H1 (cell line): Measurements from ENCODE around the gene ARHGAP12. TPM values are rescaled to one million over a fixed set of nuclear protein-coding genes. Genes with fewer than 3 reads are reported as not detected.

Source experiments
- CTCF ChIA-PET: fragments of 300-600 bp; sonication (Branson Sonifier 250); formaldehyde crosslinking; loops from one replicate; lab custom pipeline; 2021; ENCODE audit not compliant: partially characterized antibody; lab: Charles Lee
- POLR2A ChIA-PET: fragments of 300-600 bp; sonication (Branson Sonifier 250); formaldehyde crosslinking; loops from one replicate; lab custom pipeline; 2021; ENCODE audit warnings: inconsistent platforms; ENCODE audit not compliant: partially characterized antibody; lab: Charles Lee
- DNase-seq, 2 experiments: peaks; one replicate each; pipeline versions ENCODE4 v3.0.0 to v3.0.0-alpha.2; 2010 to 2022; ENCODE audit warnings: low spot score in 2 of 2, low read depth in 1 of 2, mixed read lengths in 1 of 2
- FAIRE-seq: peaks from 2 replicates; lab custom pipeline; 2011; peaks lifted over from hg19 to GRCh38; lab: Jason Lieb, UNC
- H2AFZ ChIP-seq: 2 replicates; pipeline ENCODE4 v1.8.1; 2012; ENCODE audit warnings: low read length, inconsistent platforms
- H2AK5ac ChIP-seq: 2 replicates; pipeline ENCODE4 v1.6.1; 2013; ENCODE audit warnings: low read depth, low read length
- H2BK120ac ChIP-seq: replicated peaks from 2 replicates; pipeline ENCODE3; 2013; ENCODE audit warnings: low read depth, low read length, inconsistent platforms
- H2BK12ac ChIP-seq: 2 replicates; pipeline ENCODE4 v1.6.1; 2013; ENCODE audit warnings: low read depth, low read length
- H2BK15ac ChIP-seq: 2 replicates; pipeline ENCODE4 v1.6.1; 2013; ENCODE audit warnings: low read length
- H2BK20ac ChIP-seq: 2 replicates; pipeline ENCODE4 v1.6.1; 2013; ENCODE audit warnings: low read length
- H2BK5ac ChIP-seq: 2 replicates; pipeline ENCODE4 v1.6.1; 2013; ENCODE audit warnings: low read depth, low read length
- H3K14ac ChIP-seq: 2 replicates; pipeline ENCODE4 v1.6.1; 2013; ENCODE audit warnings: inconsistent platforms; ENCODE audit not compliant: insufficient read length
- H3K18ac ChIP-seq: 2 replicates; pipeline ENCODE4 v1.6.1; 2013; ENCODE audit warnings: low read length; ENCODE audit errors: extremely low read depth
- H3K23ac ChIP-seq: 2 replicates; pipeline ENCODE4 v1.6.1; 2013; ENCODE audit warnings: inconsistent platforms; ENCODE audit not compliant: insufficient read length
- H3K23me2 ChIP-seq: 2 replicates; pipeline ENCODE4 v1.6.1; 2013; ENCODE audit warnings: low read depth, low read length
- H3K27ac ChIP-seq: 2 replicates; pipeline ENCODE4 v1.6.1; 2011; ENCODE audit warnings: low read depth, low read length, inconsistent platforms
- H3K27me3 ChIP-seq, 4 experiments: replicated peaks in 1 of 4; 1 replicate in 1 of 4; 2 replicates in 3 of 4; pipeline versions ENCODE4 v1.6.1 to v1.8.1; 2011 to 2013; ENCODE audit warnings: low read length in 3 of 4, mild to moderate bottlenecking in 3 of 4, inconsistent platforms in 2 of 4, mixed read lengths in 2 of 4, moderate library complexity in 1 of 4; ENCODE audit not compliant: control insufficient read depth in 3 of 4, insufficient read depth in 3 of 4; ENCODE audit errors: extremely low read depth in 1 of 4
- H3K36me3 ChIP-seq, 4 experiments: 2 replicates each; pipeline versions ENCODE4 v1.6.1 to v1.8.1; 2011 to 2013; ENCODE audit warnings: mild to moderate bottlenecking in 4 of 4, low read length in 3 of 4, moderate library complexity in 2 of 4, control low read depth in 1 of 4, inconsistent platforms in 1 of 4; ENCODE audit not compliant: insufficient read depth in 4 of 4, control insufficient read depth in 2 of 4
- H3K4ac ChIP-seq: replicated peaks from 2 replicates; pipeline ENCODE3; 2013; ENCODE audit warnings: low read length, low read depth, mixed read lengths, inconsistent platforms; ENCODE audit not compliant: insufficient read length
- H3K4me1 ChIP-seq, 4 experiments: replicated peaks in 1 of 4; 1 replicate in 1 of 4; 2 replicates in 3 of 4; pipeline versions ENCODE4 v1.6.1 to v1.8.1; 2011 to 2013; ENCODE audit warnings: low read length in 3 of 4, inconsistent platforms in 2 of 4, mixed read lengths in 1 of 4; ENCODE audit not compliant: insufficient read depth in 4 of 4, control insufficient read depth in 3 of 4
- H3K4me2 ChIP-seq, 2 experiments: 2 replicates each; pipeline versions ENCODE4 v1.6.1 to v1.8.1; 2011 to 2013; ENCODE audit warnings: low read depth in 2 of 2, low read length in 2 of 2, control low read depth in 1 of 2, inconsistent platforms in 1 of 2, mild to moderate bottlenecking in 1 of 2; ENCODE audit not compliant: insufficient read depth in 1 of 2
- H3K4me3 ChIP-seq, 4 experiments: fragments of 200-600, 300-600 bp in 1 of 4; sonication (generic), shearing (Covaris generic), sonication (Bioruptor Twin) in 1 of 4; 2 replicates each; pipeline versions ENCODE4 v1.5.1 to v1.8.1; 2011 to 2016; ENCODE audit warnings: low read length in 4 of 4, low read depth in 3 of 4, control low read depth in 2 of 4, inconsistent platforms in 2 of 4, mild to moderate bottlenecking in 2 of 4, mixed read lengths in 1 of 4, moderate library complexity in 1 of 4; ENCODE audit not compliant: insufficient read depth in 2 of 4; ENCODE audit errors: extremely low read depth in 1 of 4
- H3K56ac ChIP-seq: replicated peaks from 2 replicates; pipeline ENCODE3; 2013; ENCODE audit warnings: low read depth, mild to moderate bottlenecking, mixed read lengths, low read length, inconsistent platforms; ENCODE audit not compliant: insufficient read length
- H3K79me1 ChIP-seq: 2 replicates; pipeline ENCODE4 v1.6.1; 2013; ENCODE audit warnings: low read depth, low read length, control low read depth
- H3K79me2 ChIP-seq, 2 experiments: 2 replicates each; pipeline versions ENCODE4 v1.6.1 to v1.8.1; 2012 to 2013; ENCODE audit warnings: low read length in 2 of 2, mild to moderate bottlenecking in 2 of 2, inconsistent platforms in 1 of 2; ENCODE audit not compliant: insufficient read depth in 2 of 2, control insufficient read depth in 1 of 2
- H3K9ac ChIP-seq, 4 experiments: replicated peaks in 1 of 4; 1 replicate in 1 of 4; 2 replicates in 3 of 4; pipeline versions ENCODE4 v1.6.1 to v1.8.1; 2011 to 2013; ENCODE audit warnings: low read depth in 3 of 4, low read length in 3 of 4, control low read depth in 2 of 4, mild to moderate bottlenecking in 2 of 4, moderate library complexity in 2 of 4, inconsistent platforms in 1 of 4; ENCODE audit errors: extremely low read depth in 1 of 4
- H3K9me3 ChIP-seq, 2 experiments: 2 replicates each; pipeline versions ENCODE4 v1.6.1 to v1.8.1; 2012 to 2013; ENCODE audit warnings: mild to moderate bottlenecking in 2 of 2, moderate library complexity in 2 of 2, control low read depth in 1 of 2, inconsistent platforms in 1 of 2, low read depth in 1 of 2, low read length in 1 of 2, mixed read lengths in 1 of 2; ENCODE audit not compliant: insufficient read depth in 2 of 2
- H4K20me1 ChIP-seq, 2 experiments: replicated peaks in 1 of 2; 2 replicates each; pipeline versions ENCODE3 to v1.8.1; 2011 to 2013; ENCODE audit warnings: inconsistent platforms in 2 of 2, low read length in 2 of 2, mild to moderate bottlenecking in 1 of 2; ENCODE audit not compliant: insufficient read depth in 2 of 2, control insufficient read depth in 1 of 2
- H4K5ac ChIP-seq: 2 replicates; pipeline ENCODE4 v1.6.1; 2013; ENCODE audit warnings: low read length, low read depth, mixed read lengths, inconsistent platforms; ENCODE audit not compliant: insufficient read length
- H4K8ac ChIP-seq: 2 replicates; pipeline ENCODE4 v1.8.0; 2013; ENCODE audit warnings: mild to moderate bottlenecking, moderate library complexity, low read length, inconsistent platforms; ENCODE audit not compliant: insufficient read depth; ENCODE audit errors: extremely low read depth
- H4K91ac ChIP-seq: replicated peaks from 2 replicates; pipeline ENCODE3; 2013; ENCODE audit warnings: low read length, mixed read lengths, inconsistent platforms; ENCODE audit not compliant: insufficient read length
- ASH2L ChIP-seq: fragments of 200-600, 300-600 bp; sonication (generic); IDR thresholded peaks from one replicate; pipeline ENCODE4 v1.7.1; 2017; ENCODE audit warnings: low read length
- ATF2 ChIP-seq: IDR thresholded peaks from 2 replicates; pipeline ENCODE4 v1.6.1; 2012; ENCODE audit warnings: low read length, inconsistent platforms
- FOSL1 ChIP-seq: IDR thresholded peaks from 2 replicates; pipeline ENCODE4 v1.6.1; 2011; ENCODE audit warnings: mild to moderate bottlenecking, low read depth, low read length, moderate library complexity; ENCODE audit not compliant: insufficient read depth
- KDM1A ChIP-seq: fragments of 200-600, 300-600 bp; sonication (generic); IDR thresholded peaks from 2 replicates; pipeline ENCODE4 v1.7.1; 2016; ENCODE audit warnings: mild to moderate bottlenecking, low read length, borderline replicate concordance
- KDM4A ChIP-seq: IDR thresholded peaks from one replicate; pipeline ENCODE4 v1.7.1; 2012; ENCODE audit warnings: low read depth, mild to moderate bottlenecking, moderate library complexity, low read length, inconsistent platforms; ENCODE audit not compliant: severe bottlenecking
- RAD21 ChIP-seq, 2 experiments: IDR thresholded peaks in 1 of 2; conservative IDR thresholded peaks in 1 of 2; 2 replicates each; pipeline ENCODE4 v1.6.1; 2011; ENCODE audit warnings: low read depth in 2 of 2, low read length in 2 of 2, improper control_type of control experiment in 1 of 2, inconsistent platforms in 1 of 2, mild to moderate bottlenecking in 1 of 2, moderate library complexity in 1 of 2
- SAP30 ChIP-seq: fragments of 300-600 bp; sonication (generic); IDR thresholded peaks from 2 replicates; pipeline ENCODE4 v1.7.1; 2012; ENCODE audit warnings: low read length, moderate library complexity, mild to moderate bottlenecking, inconsistent platforms; ENCODE audit not compliant: insufficient read depth, insufficient replicate concordance
- ZNF274 ChIP-seq: IDR thresholded peaks from 2 replicates; pipeline ENCODE4 v1.7.0; 2012; ENCODE audit warnings: low read length, borderline replicate concordance; ENCODE audit errors: extremely low read depth
- WGBS, 2 experiments: shearing (Covaris generic) in 1 of 2; methylation state at CpG; one replicate each; pipeline versions ENCODE4 v1.1.6 to v1.1.7; 2013 to 2015; ENCODE audit warnings: low lambda C conversion rate in 2 of 2, mixed read lengths in 2 of 2, inconsistent platforms in 1 of 2, low coverage in 1 of 2, missing lambda C conversion rate in 1 of 2; ENCODE audit not compliant: insufficient replicate concordance in 2 of 2, insufficient coverage in 1 of 2, insufficient read length in 1 of 2; ENCODE audit errors: extremely low coverage in 1 of 2, missing lambda C conversion rate in 1 of 2; 5-methylcytosine and 5-hydroxymethylcytosine counted together
- polyA plus RNA-seq, 7 experiments: library from polyadenylated mRNA; depleted of rRNA in 3 of 7; stranded (reverse) in 5 of 7; unstranded in 2 of 7; fragments of >200 nt in 5 of 7; fragments of 200-250 nt in 2 of 7; gene quantifications; 1 replicate in 5 of 7; 2 replicates in 1 of 7; 4 replicates in 1 of 7; pipeline versions ENCODE4 v1.2.1 to v1.2.3, GENCODE V29; 2011 to 2013; ENCODE audit warnings: missing spikeins in 2 of 7, mixed read lengths in 2 of 7
- total RNA-seq: library from RNA; stranded (reverse); fragmentation: NEBNext Ultra II Directional; extraction: Animal tissue kit (Norgen Biotek cat#: 25700); gene quantifications from 2 replicates; pipeline ENCODE4 v1.2.1, GENCODE V29; 2021
- TF ChIP-seq, protein P1 (sequence below): IDR thresholded peaks from 2 replicates; pipeline ENCODE4 v1.6.1; 2011; ENCODE audit warnings: low read depth, mild to moderate bottlenecking, low read length; ENCODE audit not compliant: insufficient read depth

Gene ARHGAP12
- total and polyA plus RNA-seq, 2 of the 8 experiments (the other 6 are each of a cell fraction or from before 2014, with no cell fraction given) = 10.1 to 39.0 TPM

DNA sequence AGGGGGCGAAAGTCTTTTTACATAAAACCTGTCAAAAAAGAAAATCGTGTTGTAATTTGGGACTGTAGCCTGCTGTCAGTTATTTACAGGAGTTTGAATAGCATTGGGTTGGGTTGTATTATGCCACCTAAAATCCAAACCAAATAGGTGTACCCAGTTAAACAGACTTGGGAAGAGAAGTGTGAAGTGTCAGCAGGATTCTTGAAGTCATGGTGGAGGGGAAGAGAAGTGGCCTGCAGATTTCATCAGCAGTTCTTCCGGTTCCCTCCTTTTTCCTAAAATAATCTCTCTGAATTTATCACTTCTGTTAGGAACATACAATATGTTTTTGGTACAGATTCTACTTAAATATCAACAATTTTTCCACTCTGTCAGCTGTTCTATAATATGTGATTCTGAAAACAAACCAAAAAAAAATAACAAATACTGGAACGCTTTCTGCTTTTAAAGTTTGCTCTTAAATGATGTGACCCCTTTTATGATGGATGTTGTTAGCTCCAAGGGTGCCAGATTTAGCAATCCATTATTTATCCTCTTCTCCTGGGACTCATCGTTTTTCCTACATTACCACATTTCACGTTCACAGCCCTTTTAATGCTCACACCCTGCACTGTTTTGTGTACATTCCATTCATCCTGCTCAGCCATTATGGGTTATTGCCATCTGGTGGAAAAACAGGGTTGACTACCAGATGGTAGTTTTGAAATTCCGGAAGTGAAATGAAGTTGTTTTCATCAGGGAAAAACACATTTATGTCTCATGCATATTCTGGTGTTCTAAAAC is 18.7 kb upstream of the ARHGAP12 start:
- H2BK12ac ChIP-seq = no peak overlapping the region
- no peaks in the 10 kb centered on the region for H3K23me2 ChIP-seq
- H2AK5ac ChIP-seq = no peak overlapping the region
- H3K79me1 ChIP-seq = no peaks in the 10 kb centered on the region
- no peak overlapping the region for H3K27ac ChIP-seq
- no peak overlapping the region for H3K56ac ChIP-seq
- H3K36me3 ChIP-seq = no peaks in the 10 kb centered on the region
- ChIA-PET CTCF (interaction anchor here (0.8 to 1.3 kb wide), 5 partner anchors 36 to 917 kb away, joined by 3 to 5 read pairs (median 3); no protein-coding TSS in a partner anchor), POLR2A (interaction anchor here (1.1 kb wide), 1 partner anchor 18 kb away, joined by 3 read pairs; no protein-coding TSS in a partner anchor)
- no peak overlapping the region for H3K23ac ChIP-seq
- no peak overlapping the region for H3K9ac ChIP-seq
- no peak overlapping the region for H2BK120ac ChIP-seq
- no peak overlapping the region for H3K4ac ChIP-seq
- 88% methylated on average over 7 of the region's 7 CpGs; no CpG with 5 or more reads in 1 of the 2 experiments for WGBS, 2 experiments
- no peak overlapping the region for H3K4me2 ChIP-seq
- TF ChIP-seq ASH2L (no peak), ZNF274 (no peak), KDM4A (no peak), KDM1A (no peak), FOSL1 (no peak), RAD21 (IDR thresholded peaks at IDR 0.05 in 1 of 2, conservative IDR thresholded peaks at IDR 0.05 in 1 of 2; ENCODE audit: low read depth in 2 of 2, low read length in 2 of 2) (peak; percentile 26 to 31; a peak in 2 of 4 replicates), ATF2 (no peak), SAP30 (no peak)
- TF ChIP-seq, protein P1, sequence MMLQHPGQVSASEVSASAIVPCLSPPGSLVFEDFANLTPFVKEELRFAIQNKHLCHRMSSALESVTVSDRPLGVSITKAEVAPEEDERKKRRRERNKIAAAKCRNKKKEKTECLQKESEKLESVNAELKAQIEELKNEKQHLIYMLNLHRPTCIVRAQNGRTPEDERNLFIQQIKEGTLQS = no peak
- FAIRE-seq (no peak), DNase-seq (no peak)
- no peak overlapping the region for H2BK5ac ChIP-seq
- no peak overlapping the region for H3K18ac ChIP-seq
- no peak overlapping the region for H4K5ac ChIP-seq
- no peaks in the 10 kb centered on the region for H4K20me1 ChIP-seq
- H2BK15ac ChIP-seq = no peak overlapping the region
- H3K4me3 ChIP-seq = no peak overlapping the region
- no peaks in the 10 kb centered on the region for H3K79me2 ChIP-seq
- no peak overlapping the region for H2BK20ac ChIP-seq
- H4K91ac ChIP-seq = no peak overlapping the region
- H3K4me1 ChIP-seq = no peaks in the 10 kb centered on the region; a peak in 1 of 7 replicates
- H3K9me3 ChIP-seq = no peaks in the 10 kb centered on the region
- no peak overlapping the region for H4K8ac ChIP-seq
- no peaks in the 10 kb centered on the region for H3K27me3 ChIP-seq
- no peak overlapping the region for H2AFZ ChIP-seq
- H3K14ac ChIP-seq = no peak overlapping the region
